SK-N-SH (cell line): ENCODE results near the gene ZCCHC3. TPM values are rescaled to one million over a fixed set of nuclear protein-coding genes. Genes with fewer than 3 reads are reported as not detected.

Experiments used
- CTCF ChIA-PET: fragments of 300-600, 350-600 bp; formaldehyde crosslinking; extraction: SDS; loops from one replicate; lab custom pipeline; 2021; lab: Yijun Ruan, JAX
- POLR2A ChIA-PET: fragments of 350-600 bp; sonication (Branson Sonifier 250); formaldehyde crosslinking; extraction: SDS; loops from one replicate; lab custom pipeline; 2020; ENCODE audit warnings: antibody characterized with exemption, inconsistent platforms; lab: Yijun Ruan, JAX
- DNase-seq: peaks from one replicate; pipeline ENCODE4 v3.0.0; 2012
- H2AFZ ChIP-seq: fragments of 200-600 bp; sonication (generic); 2 replicates; pipeline ENCODE4 v1.8.1; 2016; ENCODE audit warnings: antibody characterized with exemption, mild to moderate bottlenecking, low read depth
- H3F3A ChIP-seq: fragments of 200-600 bp; sonication (generic); replicated peaks from 2 replicates; pipeline ENCODE3; 2016; ENCODE audit warnings: antibody characterized with exemption, mild to moderate bottlenecking; ENCODE audit not compliant: insufficient read depth
- H3K27ac ChIP-seq, 2 experiments: fragments of 200-500 bp in 1 of 2; fragments of 200-600 bp in 1 of 2; sonication (Bioruptor generic) in 1 of 2; sonication (generic), shearing (Covaris generic) in 1 of 2; 2 replicates each; pipeline versions ENCODE4 v1.5.1 to v1.6.1; 2014 to 2016; ENCODE audit warnings: low read depth in 2 of 2, inconsistent platforms in 1 of 2, low read length in 1 of 2, mild to moderate bottlenecking in 1 of 2, mixed read lengths in 1 of 2
- H3K27me3 ChIP-seq: fragments of 200-600 bp; sonication (generic), shearing (Covaris generic); 2 replicates; pipeline ENCODE4 v1.6.1; 2016; ENCODE audit warnings: mixed run types; ENCODE audit not compliant: insufficient read depth
- H3K36me3 ChIP-seq, 2 experiments: fragments of 200-500 bp in 1 of 2; fragments of 200-600 bp in 1 of 2; sonication (Bioruptor generic) in 1 of 2; sonication (generic) in 1 of 2; replicated peaks in 1 of 2; 2 replicates each; pipeline versions ENCODE3 to v1.5.1; 2014 to 2016; ENCODE audit warnings: low read length in 1 of 2, mild to moderate bottlenecking in 1 of 2; ENCODE audit not compliant: insufficient read depth in 2 of 2, control insufficient read depth in 1 of 2
- H3K4me1 ChIP-seq, 2 experiments: fragments of 200-500 bp in 1 of 2; fragments of 200-600 bp in 1 of 2; sonication (Bioruptor generic) in 1 of 2; sonication (generic), shearing (Covaris generic) in 1 of 2; 2 replicates each; pipeline versions ENCODE4 v1.5.1 to v1.6.1; 2014 to 2016; ENCODE audit warnings: low read depth in 1 of 2, low read length in 1 of 2, mixed run types in 1 of 2; ENCODE audit not compliant: insufficient read depth in 2 of 2, control insufficient read depth in 1 of 2
- H3K4me2 ChIP-seq: fragments of 200-600 bp; sonication (generic), shearing (Covaris generic); 2 replicates; pipeline ENCODE4 v1.6.1; 2017; ENCODE audit warnings: mixed run types
- H3K4me3 ChIP-seq, 2 experiments: fragments of 200-500 bp in 1 of 2; fragments of 200-600 bp in 1 of 2; sonication (Bioruptor generic) in 1 of 2; sonication (generic), shearing (Covaris generic) in 1 of 2; 2 replicates each; pipeline versions ENCODE4 v1.5.1 to v1.8.1; 2014 to 2016; ENCODE audit warnings: low read depth in 2 of 2, inconsistent platforms in 1 of 2, low read length in 1 of 2, mild to moderate bottlenecking in 1 of 2, mixed read lengths in 1 of 2, moderate library complexity in 1 of 2
- H3K79me2 ChIP-seq: fragments of 200-600 bp; sonication (generic); 2 replicates; pipeline ENCODE4 v1.8.1; 2017; ENCODE audit warnings: mild to moderate bottlenecking; ENCODE audit not compliant: insufficient read depth
- H3K9ac ChIP-seq: fragments of 200-600 bp; sonication (generic); 2 replicates; pipeline ENCODE4 v1.6.1; 2017; ENCODE audit warnings: mixed run types
- H3K9me2 ChIP-seq: fragments of 200-600 bp; sonication (generic); 2 replicates; pipeline ENCODE4 v1.6.1; 2017; ENCODE audit warnings: mixed run types
- H3K9me3 ChIP-seq: fragments of 200-600 bp; sonication (generic); 2 replicates; pipeline ENCODE4 v1.6.1; 2017; ENCODE audit warnings: mixed run types, mild to moderate bottlenecking, moderate library complexity
- H4K20me1 ChIP-seq: fragments of 200-600 bp; sonication (generic); 2 replicates; pipeline ENCODE4 v1.6.1; 2017; ENCODE audit warnings: mild to moderate bottlenecking, mixed run types; ENCODE audit not compliant: insufficient read depth
- CHD2 ChIP-seq: fragments of 150-350 bp; IDR thresholded peaks from 2 replicates; pipeline ENCODE4 v1.6.1; 2018; ENCODE audit warnings: low read length; ENCODE audit not compliant: partially characterized antibody
- ELF1 ChIP-seq: IDR thresholded peaks from 2 replicates; pipeline ENCODE4 v1.4.0; 2012
- EP300 ChIP-seq, 2 experiments: IDR thresholded peaks; 2 replicates each; pipeline versions ENCODE4 v1.4.0 to v1.6.1; 2012; ENCODE audit warnings: borderline replicate concordance in 1 of 2, low read depth in 1 of 2, low read length in 1 of 2
- FOXJ3 ChIP-seq: sonication (generic); formaldehyde crosslinking; IDR thresholded peaks from 2 replicates; pipeline ENCODE4 v1.5.1; 2020; ENCODE audit warnings: mild to moderate bottlenecking, missing genetic modification reagents
- GABPA ChIP-seq: IDR thresholded peaks from 2 replicates; pipeline ENCODE4 v1.4.0; 2012; ENCODE audit warnings: low read depth, mild to moderate bottlenecking
- GATA2 ChIP-seq: sonication (generic); formaldehyde crosslinking; IDR thresholded peaks from 2 replicates; pipeline ENCODE4 v1.5.0; 2020; ENCODE audit warnings: mild to moderate bottlenecking, missing genetic modification reagents
- MAX ChIP-seq: IDR thresholded peaks from 2 replicates; pipeline ENCODE4 v1.4.0; 2012; ENCODE audit warnings: low read depth
- MXI1 ChIP-seq: IDR thresholded peaks from 2 replicates; pipeline ENCODE4 v1.6.1; 2012; ENCODE audit warnings: mild to moderate bottlenecking, low read depth, low read length, improper control_type of control experiment
- TCF12 ChIP-seq: IDR thresholded peaks from 2 replicates; pipeline ENCODE4 v1.4.0; 2012
- TEAD4 ChIP-seq: IDR thresholded peaks from 2 replicates; pipeline ENCODE4 v1.4.0; 2012; ENCODE audit warnings: mild to moderate bottlenecking, borderline replicate concordance; ENCODE audit not compliant: insufficient read depth
- YY1 ChIP-seq: IDR thresholded peaks from 2 replicates; pipeline ENCODE4 v1.4.0; 2012; ENCODE audit warnings: low read depth, mild to moderate bottlenecking
- ZBTB33 ChIP-seq: IDR thresholded peaks from 2 replicates; pipeline ENCODE4 v1.4.0; 2012; ENCODE audit warnings: low read depth, borderline replicate concordance
- WGBS: methylation state at CpG from one replicate; pipeline ENCODE4 v1.1.6; 2017; ENCODE audit warnings: low lambda C conversion rate; 5-methylcytosine and 5-hydroxymethylcytosine counted together
- polyA plus RNA-seq, 3 experiments: library from polyadenylated mRNA; depleted of rRNA; stranded (reverse); fragments of >200 nt; gene quantifications; 2 replicates each; pipeline ENCODE4 v1.2.3, GENCODE V29; 2012
- TF ChIP-seq, protein P1 (sequence below): IDR thresholded peaks from 2 replicates; pipeline ENCODE4 v1.6.1; 2012; ENCODE audit warnings: mild to moderate bottlenecking, low read depth, low read length, moderate library complexity

Gene ZCCHC3
- polyA plus RNA-seq, 1 of the 3 experiments (the other 2 are of a cell fraction) = 9.5 TPM

DNA sequence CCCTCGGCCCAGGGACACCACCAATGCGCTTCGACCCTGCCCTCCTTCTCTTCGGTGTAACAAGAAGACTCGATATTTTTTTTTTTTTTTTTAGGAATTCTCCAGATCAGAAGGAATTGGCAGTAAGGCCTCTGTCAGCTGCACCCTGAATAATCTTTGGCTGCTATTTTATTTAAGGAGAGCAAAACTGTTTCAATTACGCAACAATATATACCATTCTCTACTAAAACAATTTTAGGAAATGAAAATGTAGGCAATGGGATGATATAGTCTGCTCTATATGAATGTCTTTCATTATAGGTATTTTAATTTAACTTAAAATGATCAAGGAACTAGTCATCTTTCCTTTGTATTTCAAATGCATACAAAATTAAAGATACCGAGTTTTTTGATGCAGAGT, 13.3 kb downstream of the ZCCHC3 start:
- peaks cover 6% of the 10 kb centered on the region for H3F3A ChIP-seq
- peaks cover 15 to 26% of the 10 kb centered on the region in 2 experiments; a peak in 2 of 4 replicates for H3K4me1 ChIP-seq
- H3K79me2 ChIP-seq = no peaks in the 10 kb centered on the region
- 14% methylated on average over 7 of the region's 7 CpGs for WGBS
- H4K20me1 ChIP-seq = no peaks in the 10 kb centered on the region
- H3K27ac ChIP-seq = peak overlapping the region; percentile 77 to 97
- H2AFZ ChIP-seq = peak overlapping the region; percentile 79; the same call in 1 of the 2 replicates
- DNase-seq = no peak
- H3K4me3 ChIP-seq = no peak overlapping the region
- TF ChIP-seq MAX (no peak), ZBTB33 (no peak), GATA2 (CRISPR knock-in tag) (no peak), ELF1 (no peak), GABPA (no peak), FOXJ3 (CRISPR knock-in tag) (no peak), YY1 (no peak)
- TF ChIP-seq, protein P1, sequence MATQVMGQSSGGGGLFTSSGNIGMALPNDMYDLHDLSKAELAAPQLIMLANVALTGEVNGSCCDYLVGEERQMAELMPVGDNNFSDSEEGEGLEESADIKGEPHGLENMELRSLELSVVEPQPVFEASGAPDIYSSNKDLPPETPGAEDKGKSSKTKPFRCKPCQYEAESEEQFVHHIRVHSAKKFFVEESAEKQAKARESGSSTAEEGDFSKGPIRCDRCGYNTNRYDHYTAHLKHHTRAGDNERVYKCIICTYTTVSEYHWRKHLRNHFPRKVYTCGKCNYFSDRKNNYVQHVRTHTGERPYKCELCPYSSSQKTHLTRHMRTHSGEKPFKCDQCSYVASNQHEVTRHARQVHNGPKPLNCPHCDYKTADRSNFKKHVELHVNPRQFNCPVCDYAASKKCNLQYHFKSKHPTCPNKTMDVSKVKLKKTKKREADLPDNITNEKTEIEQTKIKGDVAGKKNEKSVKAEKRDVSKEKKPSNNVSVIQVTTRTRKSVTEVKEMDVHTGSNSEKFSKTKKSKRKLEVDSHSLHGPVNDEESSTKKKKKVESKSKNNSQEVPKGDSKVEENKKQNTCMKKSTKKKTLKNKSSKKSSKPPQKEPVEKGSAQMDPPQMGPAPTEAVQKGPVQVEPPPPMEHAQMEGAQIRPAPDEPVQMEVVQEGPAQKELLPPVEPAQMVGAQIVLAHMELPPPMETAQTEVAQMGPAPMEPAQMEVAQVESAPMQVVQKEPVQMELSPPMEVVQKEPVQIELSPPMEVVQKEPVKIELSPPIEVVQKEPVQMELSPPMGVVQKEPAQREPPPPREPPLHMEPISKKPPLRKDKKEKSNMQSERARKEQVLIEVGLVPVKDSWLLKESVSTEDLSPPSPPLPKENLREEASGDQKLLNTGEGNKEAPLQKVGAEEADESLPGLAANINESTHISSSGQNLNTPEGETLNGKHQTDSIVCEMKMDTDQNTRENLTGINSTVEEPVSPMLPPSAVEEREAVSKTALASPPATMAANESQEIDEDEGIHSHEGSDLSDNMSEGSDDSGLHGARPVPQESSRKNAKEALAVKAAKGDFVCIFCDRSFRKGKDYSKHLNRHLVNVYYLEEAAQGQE = no peak
- H3K4me2 ChIP-seq = peak overlapping the region; percentile 81; the same call in 1 of the 2 replicates
- H3K27me3 ChIP-seq = no peaks in the 10 kb centered on the region
- CTCF ChIA-PET = interaction anchor here (1.0 to 4.0 kb wide), 3 partner anchors 14 to 20 kb away, joined by 3 to 21 read pairs (median 10); partner anchors contain the start of gene SOX12
- POLR2A ChIA-PET = interaction anchor here (0.6 to 2.9 kb wide), 3 partner anchors 13 to 21 kb away, joined by 5 to 23 read pairs (median 15); partner anchors contain the start of genes SOX12 and ZCCHC3
- H3K9me2 ChIP-seq = no peaks in the 10 kb centered on the region
- no peaks in the 10 kb centered on the region for H3K9me3 ChIP-seq
- no peaks in the 10 kb centered on the region for H3K36me3 ChIP-seq
- H3K9ac ChIP-seq = peak overlapping the region; percentile 44; the same call in 1 of the 2 replicates

DNA sequence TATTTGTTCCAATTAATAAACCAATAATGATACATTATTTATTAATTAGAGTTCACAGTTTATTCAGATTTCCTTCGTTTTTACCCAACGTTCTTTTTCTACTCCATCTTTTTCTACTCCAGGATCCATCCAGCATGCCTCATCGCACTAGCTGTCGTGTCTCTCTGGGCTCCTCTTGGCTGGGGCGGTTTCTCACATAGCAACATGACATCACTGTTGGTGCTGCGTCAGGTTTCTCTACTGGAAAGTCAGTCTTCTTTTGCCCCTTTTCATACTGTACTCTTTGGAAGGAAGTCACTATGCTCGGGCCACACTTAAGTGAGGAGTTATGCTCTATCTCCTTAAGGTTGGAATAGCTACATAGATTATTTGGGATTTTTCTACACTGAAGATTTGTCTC, 14.2 kb downstream of the ZCCHC3 start:
- H3K79me2 ChIP-seq = no peaks in the 10 kb centered on the region
- no peaks in the 10 kb centered on the region for H3K9me2 ChIP-seq
- ChIA-PET POLR2A (interaction anchor here (1.0 to 2.1 kb wide), 2 partner anchors 13 to 15 kb away, joined by 4 to 12 read pairs; partner anchors contain the start of genes SOX12 and ZCCHC3), CTCF (interaction anchor here (1.4 to 4.0 kb wide), 3 partner anchors 13 to 20 kb away, joined by 3 to 21 read pairs (median 5); partner anchors contain the start of gene SOX12)
- H3K27me3 ChIP-seq = no peaks in the 10 kb centered on the region
- H3F3A ChIP-seq = peaks cover 6% of the 10 kb centered on the region
- peaks cover 15 to 26% of the 10 kb centered on the region in 2 experiments; a peak in 2 of 4 replicates for H3K4me1 ChIP-seq
- no peak overlapping the region for H3K4me3 ChIP-seq
- DNase-seq = no peak
- 92% methylated on average over 7 of the region's 7 CpGs for WGBS
- no peak overlapping the region for H3K4me2 ChIP-seq
- no peak overlapping the region for H3K9ac ChIP-seq
- no peaks in the 10 kb centered on the region for H3K9me3 ChIP-seq
- peak overlapping the region in 1 of 2 experiments; percentile 97; a peak in 1 of 4 replicates for H3K27ac ChIP-seq
- H2AFZ ChIP-seq = no peak overlapping the region
- H3K36me3 ChIP-seq = no peaks in the 10 kb centered on the region
- no peaks in the 10 kb centered on the region for H4K20me1 ChIP-seq
- TF ChIP-seq TEAD4 (no peak), EP300 (IDR thresholded peaks at IDR 0.05; ENCODE audit: borderline replicate concordance in 1 of 2, low read depth in 1 of 2, low read length in 1 of 2) (no peak), TCF12 (no peak), GATA2 (CRISPR knock-in tag) (no peak), GABPA (no peak), MAX (no peak), MXI1 (no peak), CHD2 (no peak)
- TF ChIP-seq, all 33 proteins: peak for 0
